DND-41 (cell line): ENCODE results near the gene HOXD10.

Experiments used
- CTCF ChIP-seq: IDR thresholded peaks from 2 replicates; pipeline ENCODE4 v1.5.1; 2012; ENCODE audit warnings: borderline replicate concordance, low read length, moderate library complexity, mild to moderate bottlenecking; ENCODE audit not compliant: poor library complexity, severe bottlenecking; ENCODE audit errors: extremely low read depth
- EZH2 ChIP-seq: IDR thresholded peaks from 3 replicates; pipeline ENCODE4 v1.6.1; 2012; ENCODE audit warnings: borderline replicate concordance, low read depth, mild to moderate bottlenecking, moderate library complexity, low read length, inconsistent platforms; ENCODE audit not compliant: severe bottlenecking

- TF ChIP-seq CTCF (no peak), EZH2 (no peak)
These were observed 31.3 kb upstream of the HOXD10 start for GRCh38 chr2:176085120-176085788.
